Liver (tissue), 9 donors: ENCODE measurements around the gene ANKRD53. TPM values are rescaled to one million over a fixed set of nuclear protein-coding genes. Genes with fewer than 3 reads are reported as not detected.

ENCODE experiments used
- DNase-seq: peaks from one replicate; pipeline ENCODE4 v3.0.0-alpha.2; 2017; ENCODE audit warnings: low spot score
- H3K27ac ChIP-seq, 2 donors: one replicate each; pipeline ENCODE4 v1.7.0; 2013; ENCODE audit warnings: inconsistent platforms in 2 of 2, low read length in 2 of 2, control low read depth in 1 of 2, low read depth in 1 of 2, mild to moderate bottlenecking in 1 of 2
- H3K27me3 ChIP-seq, 4 donors: one replicate each; pipeline versions ENCODE4 v1.6.1 to v1.7.0; 2013; ENCODE audit warnings: low read length in 3 of 4, inconsistent platforms in 1 of 4, mild to moderate bottlenecking in 1 of 4, moderate library complexity in 1 of 4; ENCODE audit not compliant: control insufficient read depth in 4 of 4, insufficient read depth in 4 of 4
- H3K36me3 ChIP-seq, 4 donors: one replicate each; pipeline versions ENCODE4 v1.6.1 to v1.7.0; 2013; ENCODE audit warnings: low read length in 3 of 4, mild to moderate bottlenecking in 3 of 4, low read depth in 1 of 4, moderate library complexity in 1 of 4; ENCODE audit not compliant: control insufficient read depth in 4 of 4, insufficient read depth in 3 of 4
- H3K4me1 ChIP-seq, 4 donors: one replicate each; pipeline versions ENCODE4 v1.6.1 to v1.7.0; 2013; ENCODE audit warnings: low read length in 3 of 4, mild to moderate bottlenecking in 3 of 4, moderate library complexity in 1 of 4; ENCODE audit not compliant: control insufficient read depth in 4 of 4, insufficient read depth in 4 of 4
- H3K4me3 ChIP-seq, 3 donors: one replicate each; pipeline versions ENCODE4 v1.6.1 to v1.7.0; 2013; ENCODE audit warnings: low read length in 3 of 3, control low read depth in 1 of 3, low read depth in 1 of 3, mild to moderate bottlenecking in 1 of 3
- H3K9ac ChIP-seq, 2 donors: one replicate each; pipeline ENCODE4 v1.7.0; 2013; ENCODE audit warnings: low read length in 2 of 2, mild to moderate bottlenecking in 2 of 2, moderate library complexity in 2 of 2, control low read depth in 1 of 2, low read depth in 1 of 2
- H3K9me3 ChIP-seq, 4 donors: one replicate each; pipeline versions ENCODE4 v1.6.1 to v1.7.0; 2013; ENCODE audit warnings: low read length in 3 of 4; ENCODE audit not compliant: control insufficient read depth in 4 of 4
- EGR1 ChIP-seq, 2 donors: IDR thresholded peaks; 2 replicates each; pipeline ENCODE4 v1.6.1; 2016 to 2018; ENCODE audit warnings: antibody characterized with exemption in 2 of 2, low read depth in 2 of 2
- FOXA1 ChIP-seq: IDR thresholded peaks from 2 replicates; pipeline ENCODE4 v1.6.1; 2016; ENCODE audit warnings: antibody characterized with exemption
- FOXA2 ChIP-seq: IDR thresholded peaks from 2 replicates; pipeline ENCODE4 v1.6.1; 2016; ENCODE audit warnings: antibody characterized with exemption
- GABPA ChIP-seq, 2 donors: IDR thresholded peaks in 1 of 2; conservative IDR thresholded peaks in 1 of 2; 2 replicates each; pipeline ENCODE4 v1.6.1; 2016; ENCODE audit warnings: antibody characterized with exemption in 2 of 2, mild to moderate bottlenecking in 1 of 2, moderate library complexity in 1 of 2
- HNF4A ChIP-seq, 2 donors: conservative IDR thresholded peaks; 2 replicates each; pipeline ENCODE4 v1.6.1; 2016; ENCODE audit warnings: antibody characterized with exemption in 2 of 2, mild to moderate bottlenecking in 2 of 2
- HNF4G ChIP-seq: IDR thresholded peaks from 2 replicates; pipeline ENCODE4 v1.6.1; 2016; ENCODE audit warnings: antibody characterized with exemption
- JUND ChIP-seq, 2 donors: IDR thresholded peaks; 2 replicates each; pipeline ENCODE4 v1.6.1; 2016; ENCODE audit warnings: antibody characterized with exemption in 2 of 2
- NR2F2 ChIP-seq: IDR thresholded peaks from 2 replicates; pipeline ENCODE4 v1.6.1; 2016; ENCODE audit warnings: antibody characterized with exemption
- RAD21 ChIP-seq, 2 donors: IDR thresholded peaks; 2 replicates each; pipeline ENCODE4 v1.6.1; 2016; ENCODE audit warnings: antibody characterized with exemption in 2 of 2, mild to moderate bottlenecking in 2 of 2
- RXRA ChIP-seq, 2 donors: IDR thresholded peaks; 2 replicates each; pipeline ENCODE4 v1.6.1; 2017 to 2018; ENCODE audit warnings: antibody characterized with exemption in 2 of 2, mild to moderate bottlenecking in 1 of 2
- SP1 ChIP-seq: IDR thresholded peaks from 2 replicates; pipeline ENCODE4 v1.6.1; 2018; ENCODE audit warnings: antibody characterized with exemption, mild to moderate bottlenecking
- TAF1 ChIP-seq: conservative IDR thresholded peaks from 2 replicates; pipeline ENCODE4 v1.6.1; 2016; ENCODE audit warnings: antibody characterized with exemption, mild to moderate bottlenecking
- YY1 ChIP-seq: IDR thresholded peaks from 2 replicates; pipeline ENCODE4 v1.6.1; 2016; ENCODE audit warnings: antibody characterized with exemption, mild to moderate bottlenecking
- WGBS: extraction: QIAGEN DNeasy Blood & Tissue Kit; methylation state at CpG from one replicate; pipeline ENCODE4 v1.1.7; 2013; 5-methylcytosine and 5-hydroxymethylcytosine counted together
- polyA plus RNA-seq, 2 donors: library from polyadenylated mRNA; stranded (reverse) in 1 of 2; unstranded in 1 of 2; fragments of 200-250 nt in 1 of 2; fragments of >200 nt in 1 of 2; fragmentation: Nextera tagmentation in 1 of 2; extraction: Ambion mirVana in 1 of 2; gene quantifications; one replicate each; pipeline versions ENCODE4 v1.2.1 to v1.2.3, GENCODE V29; 2013 to 2015
- total RNA-seq, 2 donors: library from RNA; depleted of rRNA; stranded (reverse); fragments of >200 nt; gene quantifications; one replicate each; pipeline ENCODE4 v1.2.3, GENCODE V29; 2014
- TF ChIP-seq, protein P1 (sequence below): IDR thresholded peaks from 2 replicates; pipeline ENCODE4 v1.6.1; 2016; ENCODE audit warnings: antibody characterized with exemption
- TF ChIP-seq, protein P2 (sequence below): IDR thresholded peaks from 2 replicates; pipeline ENCODE4 v1.6.1; 2016; ENCODE audit warnings: antibody characterized with exemption
- TF ChIP-seq, protein P3 (sequence below): fragments of 150-350 bp; IDR thresholded peaks from 2 replicates; pipeline ENCODE4 v1.5.1; 2017; ENCODE audit warnings: improper control_type of control experiment, low read depth, low read length; ENCODE audit not compliant: missing input control
- TF ChIP-seq, protein P4 (sequence below): IDR thresholded peaks from 2 replicates; pipeline ENCODE4 v1.6.1; 2016; ENCODE audit warnings: antibody characterized with exemption, mild to moderate bottlenecking
- TF ChIP-seq, protein P5 (sequence below): IDR thresholded peaks from 2 replicates; pipeline ENCODE4 v1.6.1; 2016; ENCODE audit warnings: antibody characterized with exemption
- donor health status: healthy.
- donor health status: healthy.
- donor health status: healthy.
- donor health status: healthy.
- donor health status: healthy.

ANKRD53 gene
- total and polyA plus RNA-seq, 4 donors: 0.29 to 0.50 (median 0.39) TPM

DNA sequence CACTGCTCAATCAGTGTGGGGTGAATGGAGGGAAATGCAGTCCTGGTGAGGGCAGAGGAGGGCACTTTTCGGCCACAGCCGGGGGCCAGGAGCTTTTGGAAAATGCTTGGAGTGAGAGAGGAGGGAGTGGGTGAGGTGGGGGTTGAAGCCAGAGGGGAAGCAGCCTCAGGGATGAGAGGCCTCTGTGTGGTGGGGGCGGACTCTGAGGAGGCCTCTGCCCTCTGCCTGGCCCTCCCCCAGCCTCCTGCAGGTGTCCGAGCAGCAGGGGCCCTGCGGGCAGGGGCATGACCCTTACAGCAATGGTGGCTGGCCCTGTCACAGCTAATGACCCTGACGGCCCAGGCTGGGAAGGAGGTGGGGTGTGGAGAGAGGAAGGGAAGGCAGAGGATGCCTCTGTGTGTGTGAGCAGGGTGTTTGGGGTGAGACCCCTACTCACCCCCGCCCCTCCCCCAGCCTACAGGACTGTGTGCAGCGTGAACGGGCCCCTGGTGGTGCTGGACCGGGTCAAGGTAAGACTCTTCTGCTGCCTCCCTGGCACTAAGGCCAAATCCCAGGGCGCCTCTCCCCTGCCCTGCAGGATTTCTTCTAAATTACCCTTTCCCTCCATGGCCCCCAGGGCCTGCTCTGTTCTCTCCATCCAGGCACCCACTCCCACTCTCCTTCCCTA is 35.1 kb upstream of the ANKRD53 start:
- H3K9me3 ChIP-seq: no peaks in the 10 kb centered on the region
- H3K9ac ChIP-seq: no peak overlapping the region
- H3K4me1 ChIP-seq: peaks cover 0 to 7% (median 1%) of the 10 kb centered on the region in 4 donors
- TF ChIP-seq, protein P1, sequence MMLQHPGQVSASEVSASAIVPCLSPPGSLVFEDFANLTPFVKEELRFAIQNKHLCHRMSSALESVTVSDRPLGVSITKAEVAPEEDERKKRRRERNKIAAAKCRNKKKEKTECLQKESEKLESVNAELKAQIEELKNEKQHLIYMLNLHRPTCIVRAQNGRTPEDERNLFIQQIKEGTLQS: no peak
- no peak for TF ChIP-seq EGR1 (IDR thresholded peaks at IDR 0.05; ENCODE audit: low read depth in 2 of 2)
- TF ChIP-seq, protein P2, sequence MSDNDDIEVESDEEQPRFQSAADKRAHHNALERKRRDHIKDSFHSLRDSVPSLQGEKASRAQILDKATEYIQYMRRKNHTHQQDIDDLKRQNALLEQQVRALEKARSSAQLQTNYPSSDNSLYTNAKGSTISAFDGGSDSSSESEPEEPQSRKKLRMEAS: no peak
- TF ChIP-seq, protein P3, sequence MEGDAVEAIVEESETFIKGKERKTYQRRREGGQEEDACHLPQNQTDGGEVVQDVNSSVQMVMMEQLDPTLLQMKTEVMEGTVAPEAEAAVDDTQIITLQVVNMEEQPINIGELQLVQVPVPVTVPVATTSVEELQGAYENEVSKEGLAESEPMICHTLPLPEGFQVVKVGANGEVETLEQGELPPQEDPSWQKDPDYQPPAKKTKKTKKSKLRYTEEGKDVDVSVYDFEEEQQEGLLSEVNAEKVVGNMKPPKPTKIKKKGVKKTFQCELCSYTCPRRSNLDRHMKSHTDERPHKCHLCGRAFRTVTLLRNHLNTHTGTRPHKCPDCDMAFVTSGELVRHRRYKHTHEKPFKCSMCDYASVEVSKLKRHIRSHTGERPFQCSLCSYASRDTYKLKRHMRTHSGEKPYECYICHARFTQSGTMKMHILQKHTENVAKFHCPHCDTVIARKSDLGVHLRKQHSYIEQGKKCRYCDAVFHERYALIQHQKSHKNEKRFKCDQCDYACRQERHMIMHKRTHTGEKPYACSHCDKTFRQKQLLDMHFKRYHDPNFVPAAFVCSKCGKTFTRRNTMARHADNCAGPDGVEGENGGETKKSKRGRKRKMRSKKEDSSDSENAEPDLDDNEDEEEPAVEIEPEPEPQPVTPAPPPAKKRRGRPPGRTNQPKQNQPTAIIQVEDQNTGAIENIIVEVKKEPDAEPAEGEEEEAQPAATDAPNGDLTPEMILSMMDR: no peak
- no peak for TF ChIP-seq NR2F2
- TF ChIP-seq GABPA (IDR thresholded peaks at IDR 0.05 in 1 of 2, conservative IDR thresholded peaks at IDR 0.05 in 1 of 2): no peak
- no peak for TF ChIP-seq JUND (IDR thresholded peaks at IDR 0.05)
- no peak for TF ChIP-seq HNF4A (conservative IDR thresholded peaks at IDR 0.05)
- no peak for TF ChIP-seq FOXA1
- TF ChIP-seq RXRA (IDR thresholded peaks at IDR 0.05): no peak
- TF ChIP-seq TAF1: no peak
- no peak for TF ChIP-seq FOXA2
- TF ChIP-seq, protein P4, sequence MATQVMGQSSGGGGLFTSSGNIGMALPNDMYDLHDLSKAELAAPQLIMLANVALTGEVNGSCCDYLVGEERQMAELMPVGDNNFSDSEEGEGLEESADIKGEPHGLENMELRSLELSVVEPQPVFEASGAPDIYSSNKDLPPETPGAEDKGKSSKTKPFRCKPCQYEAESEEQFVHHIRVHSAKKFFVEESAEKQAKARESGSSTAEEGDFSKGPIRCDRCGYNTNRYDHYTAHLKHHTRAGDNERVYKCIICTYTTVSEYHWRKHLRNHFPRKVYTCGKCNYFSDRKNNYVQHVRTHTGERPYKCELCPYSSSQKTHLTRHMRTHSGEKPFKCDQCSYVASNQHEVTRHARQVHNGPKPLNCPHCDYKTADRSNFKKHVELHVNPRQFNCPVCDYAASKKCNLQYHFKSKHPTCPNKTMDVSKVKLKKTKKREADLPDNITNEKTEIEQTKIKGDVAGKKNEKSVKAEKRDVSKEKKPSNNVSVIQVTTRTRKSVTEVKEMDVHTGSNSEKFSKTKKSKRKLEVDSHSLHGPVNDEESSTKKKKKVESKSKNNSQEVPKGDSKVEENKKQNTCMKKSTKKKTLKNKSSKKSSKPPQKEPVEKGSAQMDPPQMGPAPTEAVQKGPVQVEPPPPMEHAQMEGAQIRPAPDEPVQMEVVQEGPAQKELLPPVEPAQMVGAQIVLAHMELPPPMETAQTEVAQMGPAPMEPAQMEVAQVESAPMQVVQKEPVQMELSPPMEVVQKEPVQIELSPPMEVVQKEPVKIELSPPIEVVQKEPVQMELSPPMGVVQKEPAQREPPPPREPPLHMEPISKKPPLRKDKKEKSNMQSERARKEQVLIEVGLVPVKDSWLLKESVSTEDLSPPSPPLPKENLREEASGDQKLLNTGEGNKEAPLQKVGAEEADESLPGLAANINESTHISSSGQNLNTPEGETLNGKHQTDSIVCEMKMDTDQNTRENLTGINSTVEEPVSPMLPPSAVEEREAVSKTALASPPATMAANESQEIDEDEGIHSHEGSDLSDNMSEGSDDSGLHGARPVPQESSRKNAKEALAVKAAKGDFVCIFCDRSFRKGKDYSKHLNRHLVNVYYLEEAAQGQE: no peak
- no peak for TF ChIP-seq HNF4G
- no peak for TF ChIP-seq SP1
- TF ChIP-seq RAD21 (IDR thresholded peaks at IDR 0.05): no peak
- no peak for TF ChIP-seq YY1
- TF ChIP-seq, protein P5, sequence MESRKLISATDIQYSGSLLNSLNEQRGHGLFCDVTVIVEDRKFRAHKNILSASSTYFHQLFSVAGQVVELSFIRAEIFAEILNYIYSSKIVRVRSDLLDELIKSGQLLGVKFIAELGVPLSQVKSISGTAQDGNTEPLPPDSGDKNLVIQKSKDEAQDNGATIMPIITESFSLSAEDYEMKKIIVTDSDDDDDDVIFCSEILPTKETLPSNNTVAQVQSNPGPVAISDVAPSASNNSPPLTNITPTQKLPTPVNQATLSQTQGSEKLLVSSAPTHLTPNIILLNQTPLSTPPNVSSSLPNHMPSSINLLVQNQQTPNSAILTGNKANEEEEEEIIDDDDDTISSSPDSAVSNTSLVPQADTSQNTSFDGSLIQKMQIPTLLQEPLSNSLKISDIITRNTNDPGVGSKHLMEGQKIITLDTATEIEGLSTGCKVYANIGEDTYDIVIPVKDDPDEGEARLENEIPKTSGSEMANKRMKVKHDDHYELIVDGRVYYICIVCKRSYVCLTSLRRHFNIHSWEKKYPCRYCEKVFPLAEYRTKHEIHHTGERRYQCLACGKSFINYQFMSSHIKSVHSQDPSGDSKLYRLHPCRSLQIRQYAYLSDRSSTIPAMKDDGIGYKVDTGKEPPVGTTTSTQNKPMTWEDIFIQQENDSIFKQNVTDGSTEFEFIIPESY: no peak
- no peak overlapping the region for H3K4me3 ChIP-seq
- H3K27ac ChIP-seq: no peak overlapping the region
- H3K27me3 ChIP-seq: peaks cover 0 to 6% (median 0%) of the 10 kb centered on the region in 4 donors
- DNase-seq: no peak
- 81% methylated on average over 11 of the region's 11 CpGs for WGBS
- H3K36me3 ChIP-seq: no peaks in the 10 kb centered on the region
